Neural cell (in vitro differentiated cells): ENCODE data around the gene HSPB2. TPM values are rescaled to one million over a fixed set of nuclear protein-coding genes. Genes with fewer than 3 reads are reported as not detected.

Source experiments
- H2AFZ ChIP-seq: fragments of 200-600, 300-800 bp; sonication (generic), shearing (Covaris generic); 2 replicates; pipeline ENCODE4 v1.6.0; 2014; ENCODE audit warnings: low read depth, mild to moderate bottlenecking, antibody characterized with exemption, low read length, moderate library complexity
- H3F3A ChIP-seq: fragments of 200-600 bp; shearing (Covaris generic); 2 replicates; pipeline ENCODE4 v1.6.1; 2016; ENCODE audit warnings: mild to moderate bottlenecking, moderate library complexity, mixed read lengths, antibody characterized with exemption, low read length; ENCODE audit not compliant: insufficient read depth, poor library complexity, severe bottlenecking
- H3K27ac ChIP-seq: fragments of 200-600, 300-800 bp; sonication (generic), shearing (Covaris generic); 2 replicates; pipeline ENCODE4 v1.5.1; 2014; ENCODE audit warnings: mild to moderate bottlenecking, low read length, moderate library complexity
- H3K27me3 ChIP-seq: fragments of 300-800, 200-600 bp; sonication (generic), shearing (Covaris generic); 2 replicates; pipeline ENCODE4 v1.6.0; 2014; ENCODE audit warnings: mild to moderate bottlenecking, low read depth, low read length, moderate library complexity; ENCODE audit not compliant: insufficient read depth
- H3K36me3 ChIP-seq: fragments of 300-800, 200-600 bp; sonication (generic), shearing (Covaris generic); 2 replicates; pipeline ENCODE4 v1.5.1; 2014; ENCODE audit warnings: mild to moderate bottlenecking, antibody characterized with exemption, low read length, moderate library complexity; ENCODE audit not compliant: insufficient read depth
- H3K4me2 ChIP-seq: fragments of 300-800, 200-600 bp; sonication (generic), shearing (Covaris generic); 2 replicates; pipeline ENCODE4 v1.6.0; 2014; ENCODE audit warnings: mild to moderate bottlenecking, low read length
- H3K4me3 ChIP-seq: fragments of 300-800, 200-600 bp; sonication (generic), shearing (Covaris generic); 2 replicates; pipeline ENCODE4 v1.5.1; 2014; ENCODE audit warnings: mild to moderate bottlenecking, low read length, moderate library complexity
- H3K79me2 ChIP-seq: fragments of 200-600 bp; shearing (Covaris generic); replicated peaks from 2 replicates; pipeline ENCODE4 v1.6.0; 2014; ENCODE audit warnings: mild to moderate bottlenecking, low read length, moderate library complexity; ENCODE audit not compliant: insufficient read depth
- H3K9ac ChIP-seq: fragments of 300-800, 200-600 bp; sonication (generic), shearing (Covaris generic); 2 replicates; pipeline ENCODE4 v1.6.1; 2016; ENCODE audit warnings: mild to moderate bottlenecking, low read length, mixed read lengths
- H3K9me2 ChIP-seq: fragments of 200-600 bp; shearing (Covaris generic); 2 replicates; pipeline ENCODE4 v1.6.1; 2016; ENCODE audit warnings: mild to moderate bottlenecking, low read length, mixed read lengths; ENCODE audit not compliant: insufficient read depth
- H3K9me3 ChIP-seq: fragments of 200-600, 300-800 bp; sonication (generic), shearing (Covaris generic); 2 replicates; pipeline ENCODE4 v1.6.1; 2016; ENCODE audit warnings: mild to moderate bottlenecking, mixed run types, low read length, moderate library complexity, mixed read lengths
- H4K20me1 ChIP-seq: fragments of 200-600 bp; shearing (Covaris generic); 2 replicates; pipeline ENCODE4 v1.6.1; 2016; ENCODE audit warnings: mild to moderate bottlenecking, mixed run types; ENCODE audit not compliant: insufficient read depth
- CTCF ChIP-seq: fragments of 450-650 bp; IDR thresholded peaks from 2 replicates; pipeline ENCODE4 v1.5.1; 2014; ENCODE audit warnings: antibody characterized with exemption, mild to moderate bottlenecking, moderate library complexity; ENCODE audit not compliant: poor library complexity, severe bottlenecking
- EP300 ChIP-seq: fragments of 450-650 bp; conservative IDR thresholded peaks from 2 replicates; pipeline ENCODE4 v1.6.1; 2014; ENCODE audit warnings: antibody characterized with exemption, mild to moderate bottlenecking, moderate library complexity; ENCODE audit not compliant: poor library complexity, severe bottlenecking
- EZH2 ChIP-seq: fragments of 200-600, 300-800 bp; shearing (Covaris generic), sonication (generic); IDR thresholded peaks from 2 replicates; pipeline ENCODE4 v1.6.1; 2014; ENCODE audit warnings: antibody characterized with exemption, low read length, borderline replicate concordance, mild to moderate bottlenecking; ENCODE audit not compliant: insufficient read depth, poor library complexity, severe bottlenecking
- MXI1 ChIP-seq: fragments of 450-650 bp; conservative IDR thresholded peaks from 2 replicates; pipeline ENCODE4 v1.6.1; 2014; ENCODE audit warnings: antibody characterized with exemption, mild to moderate bottlenecking; ENCODE audit not compliant: poor library complexity, severe bottlenecking
- POLR2AphosphoS5 ChIP-seq: IDR thresholded peaks from 2 replicates; pipeline ENCODE4 v1.6.1; 2012
- RAD21 ChIP-seq: fragments of 450-650 bp; conservative IDR thresholded peaks from 2 replicates; pipeline ENCODE4 v1.6.1; 2014; ENCODE audit warnings: antibody characterized with exemption, mild to moderate bottlenecking, moderate library complexity
- REST ChIP-seq: IDR thresholded peaks from 2 replicates; pipeline ENCODE4 v1.6.1; 2012; ENCODE audit warnings: borderline replicate concordance
- SMC3 ChIP-seq: fragments of 450-650 bp; conservative IDR thresholded peaks from 2 replicates; pipeline ENCODE4 v1.6.1; 2014; ENCODE audit warnings: antibody characterized with exemption, mild to moderate bottlenecking, moderate library complexity; ENCODE audit not compliant: poor library complexity
- TAF1 ChIP-seq: IDR thresholded peaks from 2 replicates; pipeline ENCODE4 v1.6.1; 2012; ENCODE audit warnings: low read depth
- polyA plus RNA-seq: library from polyadenylated mRNA; depleted of rRNA; stranded (reverse); fragments of >200 nt; gene quantifications from 2 replicates; pipeline ENCODE4 v1.2.3, GENCODE V29; 2014

The HSPB2 gene
- polyA plus RNA-seq, 1 donor from 2014 or later = not detected

GRCh38 chr11:111921541-111922230 lies 9.2 kb downstream of the HSPB2 start:
- H3K36me3 ChIP-seq = no peaks in the 10 kb centered on the region
- H2AFZ ChIP-seq = no peak overlapping the region
- no peaks in the 10 kb centered on the region for H3K27me3 ChIP-seq
- no peaks in the 10 kb centered on the region for H3K9me2 ChIP-seq
- no peak overlapping the region for H3K9ac ChIP-seq
- H3F3A ChIP-seq = peaks cover 4% of the 10 kb centered on the region
- no peak for TF ChIP-seq SMC3
- TF ChIP-seq CTCF = no peak
- no peak for TF ChIP-seq TAF1
- TF ChIP-seq REST = no peak
- TF ChIP-seq EP300 = no peak
- no peak for TF ChIP-seq EZH2
- no peak for TF ChIP-seq MXI1
- TF ChIP-seq RAD21 = no peak
- no peak for TF ChIP-seq POLR2AphosphoS5
- no peak overlapping the region for H3K4me3 ChIP-seq
- no peaks in the 10 kb centered on the region for H4K20me1 ChIP-seq
- no peaks in the 10 kb centered on the region for H3K9me3 ChIP-seq
- H3K79me2 ChIP-seq = no peaks in the 10 kb centered on the region
- no peak overlapping the region for H3K27ac ChIP-seq
- no peak overlapping the region for H3K4me2 ChIP-seq

DNA sequence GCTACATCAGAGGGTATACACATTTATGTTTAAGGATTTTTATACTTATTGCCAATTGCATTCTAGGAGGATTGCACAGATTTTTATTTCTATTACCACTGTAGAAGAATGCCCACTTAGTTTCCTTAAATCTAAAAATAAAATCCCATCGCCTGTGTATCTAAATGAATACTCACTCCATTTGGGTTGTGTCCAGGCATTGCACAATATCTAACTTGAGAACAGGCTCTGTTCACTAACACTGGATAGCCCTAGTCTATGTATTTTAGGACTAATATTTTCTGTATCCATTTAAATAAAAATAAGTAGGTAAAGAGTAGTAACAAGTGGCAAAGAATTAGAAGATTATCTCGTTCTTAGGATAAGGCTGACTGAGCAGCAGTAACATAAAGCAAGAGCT lies 10.3 kb downstream of the HSPB2 start:
- Histone ChIP-seq H4K20me1 (no peaks in the 10 kb centered on the region), H3K79me2 (no peaks in the 10 kb centered on the region), H3K9me3 (no peaks in the 10 kb centered on the region), H2AFZ (no peak overlapping the region), H3K9ac (no peak overlapping the region), H3K4me3 (no peak overlapping the region), H3K9me2 (no peaks in the 10 kb centered on the region), H3K27ac (no peak overlapping the region), H3F3A (peaks cover 4% of the 10 kb centered on the region), H3K27me3 (no peaks in the 10 kb centered on the region), H3K4me2 (no peak overlapping the region), H3K36me3 (no peaks in the 10 kb centered on the region)
- TF ChIP-seq SMC3 (no peak), POLR2AphosphoS5 (no peak), REST (no peak), CTCF (no peak), RAD21 (no peak), EP300 (no peak), EZH2 (no peak), TAF1 (no peak), MXI1 (no peak)
